ENCODE results near the gene IKZF1.

- no peak for TF ChIP-seq POLR2A (IDR thresholded peaks at IDR 0.05)
- TF ChIP-seq CTCF (IDR thresholded peaks at IDR 0.05 in 4 of 5, conservative IDR thresholded peaks at IDR 0.05 in 1 of 5): no peak
These were observed 30.8 kb downstream of the IKZF1 start for GRCh38 chr7:50335230-50335794.
